Neural cell (in vitro differentiated cells): ENCODE measurements around the gene DHRS12. TPM values are rescaled to one million over a fixed set of nuclear protein-coding genes. Genes with fewer than 3 reads are reported as not detected.

Experiments used
- H2AFZ ChIP-seq: fragments of 200-600, 300-800 bp; sonication (generic), shearing (Covaris generic); 2 replicates; pipeline ENCODE4 v1.6.0; 2014; ENCODE audit warnings: low read depth, mild to moderate bottlenecking, antibody characterized with exemption, low read length, moderate library complexity
- H3F3A ChIP-seq: fragments of 200-600 bp; shearing (Covaris generic); 2 replicates; pipeline ENCODE4 v1.6.1; 2016; ENCODE audit warnings: mild to moderate bottlenecking, moderate library complexity, mixed read lengths, antibody characterized with exemption, low read length; ENCODE audit not compliant: insufficient read depth, poor library complexity, severe bottlenecking
- H3K27ac ChIP-seq: fragments of 200-600, 300-800 bp; sonication (generic), shearing (Covaris generic); 2 replicates; pipeline ENCODE4 v1.5.1; 2014; ENCODE audit warnings: mild to moderate bottlenecking, low read length, moderate library complexity
- H3K27me3 ChIP-seq: fragments of 300-800, 200-600 bp; sonication (generic), shearing (Covaris generic); 2 replicates; pipeline ENCODE4 v1.6.0; 2014; ENCODE audit warnings: mild to moderate bottlenecking, low read depth, low read length, moderate library complexity; ENCODE audit not compliant: insufficient read depth
- H3K36me3 ChIP-seq: fragments of 300-800, 200-600 bp; sonication (generic), shearing (Covaris generic); 2 replicates; pipeline ENCODE4 v1.5.1; 2014; ENCODE audit warnings: mild to moderate bottlenecking, antibody characterized with exemption, low read length, moderate library complexity; ENCODE audit not compliant: insufficient read depth
- H3K4me2 ChIP-seq: fragments of 300-800, 200-600 bp; sonication (generic), shearing (Covaris generic); 2 replicates; pipeline ENCODE4 v1.6.0; 2014; ENCODE audit warnings: mild to moderate bottlenecking, low read length
- H3K4me3 ChIP-seq: fragments of 300-800, 200-600 bp; sonication (generic), shearing (Covaris generic); 2 replicates; pipeline ENCODE4 v1.5.1; 2014; ENCODE audit warnings: mild to moderate bottlenecking, low read length, moderate library complexity
- H3K79me2 ChIP-seq: fragments of 200-600 bp; shearing (Covaris generic); replicated peaks from 2 replicates; pipeline ENCODE4 v1.6.0; 2014; ENCODE audit warnings: mild to moderate bottlenecking, low read length, moderate library complexity; ENCODE audit not compliant: insufficient read depth
- H3K9ac ChIP-seq: fragments of 300-800, 200-600 bp; sonication (generic), shearing (Covaris generic); 2 replicates; pipeline ENCODE4 v1.6.1; 2016; ENCODE audit warnings: mild to moderate bottlenecking, low read length, mixed read lengths
- H3K9me2 ChIP-seq: fragments of 200-600 bp; shearing (Covaris generic); 2 replicates; pipeline ENCODE4 v1.6.1; 2016; ENCODE audit warnings: mild to moderate bottlenecking, low read length, mixed read lengths; ENCODE audit not compliant: insufficient read depth
- H3K9me3 ChIP-seq: fragments of 200-600, 300-800 bp; sonication (generic), shearing (Covaris generic); 2 replicates; pipeline ENCODE4 v1.6.1; 2016; ENCODE audit warnings: mild to moderate bottlenecking, mixed run types, low read length, moderate library complexity, mixed read lengths
- H4K20me1 ChIP-seq: fragments of 200-600 bp; shearing (Covaris generic); 2 replicates; pipeline ENCODE4 v1.6.1; 2016; ENCODE audit warnings: mild to moderate bottlenecking, mixed run types; ENCODE audit not compliant: insufficient read depth
- EP300 ChIP-seq: fragments of 450-650 bp; conservative IDR thresholded peaks from 2 replicates; pipeline ENCODE4 v1.6.1; 2014; ENCODE audit warnings: antibody characterized with exemption, mild to moderate bottlenecking, moderate library complexity; ENCODE audit not compliant: poor library complexity, severe bottlenecking
- EZH2 ChIP-seq: fragments of 200-600, 300-800 bp; shearing (Covaris generic), sonication (generic); IDR thresholded peaks from 2 replicates; pipeline ENCODE4 v1.6.1; 2014; ENCODE audit warnings: antibody characterized with exemption, low read length, borderline replicate concordance, mild to moderate bottlenecking; ENCODE audit not compliant: insufficient read depth, poor library complexity, severe bottlenecking
- MXI1 ChIP-seq: fragments of 450-650 bp; conservative IDR thresholded peaks from 2 replicates; pipeline ENCODE4 v1.6.1; 2014; ENCODE audit warnings: antibody characterized with exemption, mild to moderate bottlenecking; ENCODE audit not compliant: poor library complexity, severe bottlenecking
- POLR2AphosphoS5 ChIP-seq: IDR thresholded peaks from 2 replicates; pipeline ENCODE4 v1.6.1; 2012
- RAD21 ChIP-seq: fragments of 450-650 bp; conservative IDR thresholded peaks from 2 replicates; pipeline ENCODE4 v1.6.1; 2014; ENCODE audit warnings: antibody characterized with exemption, mild to moderate bottlenecking, moderate library complexity
- SMC3 ChIP-seq: fragments of 450-650 bp; conservative IDR thresholded peaks from 2 replicates; pipeline ENCODE4 v1.6.1; 2014; ENCODE audit warnings: antibody characterized with exemption, mild to moderate bottlenecking, moderate library complexity; ENCODE audit not compliant: poor library complexity
- TAF1 ChIP-seq: IDR thresholded peaks from 2 replicates; pipeline ENCODE4 v1.6.1; 2012; ENCODE audit warnings: low read depth
- polyA plus RNA-seq: library from polyadenylated mRNA; depleted of rRNA; stranded (reverse); fragments of >200 nt; gene quantifications from 2 replicates; pipeline ENCODE4 v1.2.3, GENCODE V29; 2014
- TF ChIP-seq, protein P1 (sequence below): fragments of 450-650 bp; IDR thresholded peaks from 2 replicates; pipeline ENCODE4 v1.5.1; 2014; ENCODE audit warnings: antibody characterized with exemption, mild to moderate bottlenecking, moderate library complexity; ENCODE audit not compliant: poor library complexity, severe bottlenecking
- TF ChIP-seq, protein P2 (sequence below): IDR thresholded peaks from 2 replicates; pipeline ENCODE4 v1.6.1; 2012; ENCODE audit warnings: borderline replicate concordance

Gene DHRS12
- polyA plus RNA-seq, 1 donor from 2014 or later, result 4.4 TPM

DNA sequence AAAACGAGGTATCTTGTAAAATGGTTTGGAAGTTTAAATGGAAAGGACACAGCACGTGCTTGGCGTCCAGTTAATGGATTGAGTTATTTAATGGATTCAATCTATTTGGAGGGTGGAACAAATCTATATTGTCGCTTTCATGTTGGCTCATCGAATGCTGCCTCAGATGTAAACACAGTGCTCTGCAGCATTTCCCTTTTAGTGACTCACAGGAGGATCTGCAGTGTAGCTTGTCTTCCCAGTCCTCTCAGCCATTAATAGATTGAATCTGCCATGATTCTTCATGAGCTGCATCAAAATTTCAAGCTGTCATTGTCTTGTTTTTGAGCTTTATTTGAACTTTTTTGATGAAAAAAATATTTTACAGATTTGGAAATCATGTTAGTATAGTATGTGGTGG is 44.7 kb downstream of the DHRS12 start:
- Histone ChIP-seq H2AFZ (no peak overlapping the region), H3K4me3 (no peak overlapping the region), H3K27ac (no peak overlapping the region), H3K36me3 (peaks cover 7% of the 10 kb centered on the region), H3K9ac (no peak overlapping the region), H3F3A (no peaks in the 10 kb centered on the region), H3K9me3 (no peaks in the 10 kb centered on the region), H3K27me3 (no peaks in the 10 kb centered on the region), H3K79me2 (no peaks in the 10 kb centered on the region), H4K20me1 (no peaks in the 10 kb centered on the region), H3K4me2 (no peak overlapping the region), H3K9me2 (no peaks in the 10 kb centered on the region)
- TF ChIP-seq TAF1 (no peak), POLR2AphosphoS5 (no peak), RAD21 (no peak), EZH2 (no peak), EP300 (no peak), MXI1 (no peak), SMC3 (no peak)
- TF ChIP-seq, protein P1, sequence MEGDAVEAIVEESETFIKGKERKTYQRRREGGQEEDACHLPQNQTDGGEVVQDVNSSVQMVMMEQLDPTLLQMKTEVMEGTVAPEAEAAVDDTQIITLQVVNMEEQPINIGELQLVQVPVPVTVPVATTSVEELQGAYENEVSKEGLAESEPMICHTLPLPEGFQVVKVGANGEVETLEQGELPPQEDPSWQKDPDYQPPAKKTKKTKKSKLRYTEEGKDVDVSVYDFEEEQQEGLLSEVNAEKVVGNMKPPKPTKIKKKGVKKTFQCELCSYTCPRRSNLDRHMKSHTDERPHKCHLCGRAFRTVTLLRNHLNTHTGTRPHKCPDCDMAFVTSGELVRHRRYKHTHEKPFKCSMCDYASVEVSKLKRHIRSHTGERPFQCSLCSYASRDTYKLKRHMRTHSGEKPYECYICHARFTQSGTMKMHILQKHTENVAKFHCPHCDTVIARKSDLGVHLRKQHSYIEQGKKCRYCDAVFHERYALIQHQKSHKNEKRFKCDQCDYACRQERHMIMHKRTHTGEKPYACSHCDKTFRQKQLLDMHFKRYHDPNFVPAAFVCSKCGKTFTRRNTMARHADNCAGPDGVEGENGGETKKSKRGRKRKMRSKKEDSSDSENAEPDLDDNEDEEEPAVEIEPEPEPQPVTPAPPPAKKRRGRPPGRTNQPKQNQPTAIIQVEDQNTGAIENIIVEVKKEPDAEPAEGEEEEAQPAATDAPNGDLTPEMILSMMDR, result no peak
- TF ChIP-seq, protein P2, sequence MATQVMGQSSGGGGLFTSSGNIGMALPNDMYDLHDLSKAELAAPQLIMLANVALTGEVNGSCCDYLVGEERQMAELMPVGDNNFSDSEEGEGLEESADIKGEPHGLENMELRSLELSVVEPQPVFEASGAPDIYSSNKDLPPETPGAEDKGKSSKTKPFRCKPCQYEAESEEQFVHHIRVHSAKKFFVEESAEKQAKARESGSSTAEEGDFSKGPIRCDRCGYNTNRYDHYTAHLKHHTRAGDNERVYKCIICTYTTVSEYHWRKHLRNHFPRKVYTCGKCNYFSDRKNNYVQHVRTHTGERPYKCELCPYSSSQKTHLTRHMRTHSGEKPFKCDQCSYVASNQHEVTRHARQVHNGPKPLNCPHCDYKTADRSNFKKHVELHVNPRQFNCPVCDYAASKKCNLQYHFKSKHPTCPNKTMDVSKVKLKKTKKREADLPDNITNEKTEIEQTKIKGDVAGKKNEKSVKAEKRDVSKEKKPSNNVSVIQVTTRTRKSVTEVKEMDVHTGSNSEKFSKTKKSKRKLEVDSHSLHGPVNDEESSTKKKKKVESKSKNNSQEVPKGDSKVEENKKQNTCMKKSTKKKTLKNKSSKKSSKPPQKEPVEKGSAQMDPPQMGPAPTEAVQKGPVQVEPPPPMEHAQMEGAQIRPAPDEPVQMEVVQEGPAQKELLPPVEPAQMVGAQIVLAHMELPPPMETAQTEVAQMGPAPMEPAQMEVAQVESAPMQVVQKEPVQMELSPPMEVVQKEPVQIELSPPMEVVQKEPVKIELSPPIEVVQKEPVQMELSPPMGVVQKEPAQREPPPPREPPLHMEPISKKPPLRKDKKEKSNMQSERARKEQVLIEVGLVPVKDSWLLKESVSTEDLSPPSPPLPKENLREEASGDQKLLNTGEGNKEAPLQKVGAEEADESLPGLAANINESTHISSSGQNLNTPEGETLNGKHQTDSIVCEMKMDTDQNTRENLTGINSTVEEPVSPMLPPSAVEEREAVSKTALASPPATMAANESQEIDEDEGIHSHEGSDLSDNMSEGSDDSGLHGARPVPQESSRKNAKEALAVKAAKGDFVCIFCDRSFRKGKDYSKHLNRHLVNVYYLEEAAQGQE, result no peak

DNA sequence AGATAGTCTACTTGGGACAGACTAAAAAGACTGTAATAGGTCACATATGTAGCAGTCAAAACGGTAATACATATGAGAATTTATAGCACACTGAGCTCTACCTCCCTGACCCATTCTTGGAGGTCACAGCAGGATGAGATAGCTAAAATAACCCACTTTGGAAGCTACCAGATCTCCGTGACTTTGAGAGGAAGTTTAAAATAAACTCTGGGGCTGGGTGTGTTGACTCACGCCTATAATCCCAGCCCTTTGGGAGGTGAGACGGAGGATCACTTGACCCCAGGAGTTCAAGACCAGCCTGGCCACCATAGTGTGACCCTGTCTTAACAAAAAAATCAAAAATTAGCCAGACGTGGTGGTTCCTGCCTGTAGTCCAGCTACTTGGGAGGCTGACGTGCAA is 45.3 kb downstream of the DHRS12 start:
- Histone ChIP-seq H3K27me3 (no peaks in the 10 kb centered on the region), H3K27ac (no peak overlapping the region), H3K9me3 (no peaks in the 10 kb centered on the region), H3F3A (no peaks in the 10 kb centered on the region), H2AFZ (no peak overlapping the region), H3K36me3 (peaks cover 10% of the 10 kb centered on the region), H3K4me2 (no peak overlapping the region), H3K9me2 (no peaks in the 10 kb centered on the region), H3K79me2 (no peaks in the 10 kb centered on the region), H3K9ac (no peak overlapping the region), H3K4me3 (no peak overlapping the region), H4K20me1 (no peaks in the 10 kb centered on the region)
- TF ChIP-seq POLR2AphosphoS5 (no peak), EZH2 (no peak), MXI1 (no peak), SMC3 (no peak), TAF1 (no peak)
- TF ChIP-seq, protein P1, result no peak
